Keratinocyte (primary cell): ENCODE results near the gene RGCC. TPM values are rescaled to one million over a fixed set of nuclear protein-coding genes. Genes with fewer than 3 reads are reported as not detected.
"Not testable (repeated sequence)": the region's sequence is repeated elsewhere in the genome, so short reads cannot be mapped to it uniquely, and the experiment has no call there.

Experiments used
- DNase-seq: peaks from one replicate; pipeline ENCODE4 v3.0.0-alpha.2; 2011; ENCODE audit warnings: low read depth, missing footprints, low spot score
- FAIRE-seq: peaks from 2 replicates; lab custom pipeline; 2011; peaks lifted over from hg19 to GRCh38; lab: Jason Lieb, UNC
- H2AFZ ChIP-seq: 2 replicates; pipeline ENCODE4 v1.6.0; 2012; ENCODE audit warnings: low read length, control low read depth, inconsistent platforms; ENCODE audit not compliant: control insufficient read depth
- H3K27ac ChIP-seq: 2 replicates; pipeline ENCODE4 v1.5.1; 2011; ENCODE audit warnings: low read length; ENCODE audit not compliant: control insufficient read depth, insufficient read depth
- H3K27me3 ChIP-seq: 3 replicates; pipeline ENCODE4 v1.6.0; 2011; ENCODE audit warnings: low read length; ENCODE audit not compliant: control insufficient read depth, insufficient read depth; ENCODE audit errors: extremely low read depth
- H3K36me3 ChIP-seq, 2 experiments: 2 replicates in 1 of 2; 3 replicates in 1 of 2; pipeline ENCODE4 v1.5.1; 2011; ENCODE audit warnings: low read length in 2 of 2, mild to moderate bottlenecking in 1 of 2; ENCODE audit not compliant: control insufficient read depth in 2 of 2, insufficient read depth in 2 of 2; ENCODE audit errors: extremely low read depth in 1 of 2
- H3K4me1 ChIP-seq: 3 replicates; pipeline ENCODE4 v1.5.1; 2011; ENCODE audit warnings: low read length; ENCODE audit not compliant: control insufficient read depth, insufficient read depth; ENCODE audit errors: extremely low read depth
- H3K4me2 ChIP-seq: 3 replicates; pipeline ENCODE4 v1.6.0; 2011; ENCODE audit warnings: low read depth, low read length; ENCODE audit not compliant: control insufficient read depth, insufficient read depth; ENCODE audit errors: extremely low read depth
- H3K4me3 ChIP-seq, 3 experiments: fragments of 200-600 bp in 1 of 3; sonication (generic) in 1 of 3; 2 replicates in 2 of 3; 3 replicates in 1 of 3; pipeline ENCODE4 v1.5.1; 2011 to 2016; ENCODE audit warnings: low read length in 3 of 3, mild to moderate bottlenecking in 3 of 3, control low read depth in 2 of 3, inconsistent platforms in 1 of 3, low read depth in 1 of 3, mixed read lengths in 1 of 3, mixed run types in 1 of 3, moderate library complexity in 1 of 3; ENCODE audit not compliant: control insufficient read depth in 2 of 3, insufficient read depth in 2 of 3; ENCODE audit errors: extremely low read depth in 1 of 3
- H3K79me2 ChIP-seq: 2 replicates; pipeline ENCODE4 v1.6.0; 2012; ENCODE audit warnings: low read length; ENCODE audit not compliant: control insufficient read depth, insufficient read depth
- H3K9ac ChIP-seq: 3 replicates; pipeline ENCODE4 v1.6.0; 2011; ENCODE audit warnings: low read length; ENCODE audit not compliant: control insufficient read depth, insufficient read depth; ENCODE audit errors: extremely low read depth
- H3K9me1 ChIP-seq: 3 replicates; pipeline ENCODE4 v1.6.0; 2011; ENCODE audit warnings: low read length; ENCODE audit not compliant: control insufficient read depth, insufficient read depth; ENCODE audit errors: extremely low read depth
- H3K9me3 ChIP-seq: 2 replicates; pipeline ENCODE4 v1.5.1; 2012; ENCODE audit warnings: low read depth, low read length; ENCODE audit not compliant: control insufficient read depth
- H4K20me1 ChIP-seq: 3 replicates; pipeline ENCODE4 v1.6.0; 2011; ENCODE audit warnings: low read length; ENCODE audit not compliant: control insufficient read depth, insufficient read depth; ENCODE audit errors: extremely low read depth
- EZH2 ChIP-seq: IDR thresholded peaks from one replicate; pipeline ENCODE4 v1.6.1; 2012; ENCODE audit warnings: inconsistent platforms, mild to moderate bottlenecking, low read length, moderate library complexity
- dilution Hi-C: fragments of 300-500 bp; cut with MboI; formaldehyde crosslinking; loops from one replicate; pipeline ENCODE4 v1.7.0; 2020; ENCODE audit warnings: low sequenced_read_pairs; ENCODE audit not compliant: extremely low pct_ligation_motif_present
- polyA plus RNA-seq, 5 experiments: library from polyadenylated mRNA; depleted of rRNA in 3 of 5; stranded (reverse) in 3 of 5; stranded (forward) in 1 of 5; unstranded in 1 of 5; fragments of >200 nt; gene quantifications; 1 replicate in 1 of 5; 2 replicates in 3 of 5; 3 replicates in 1 of 5; pipeline versions ENCODE4 v1.2.1 to v1.2.3, GENCODE V29; 2011 to 2012; ENCODE audit warnings: missing spikeins in 2 of 5, low read depth in 1 of 5, low replicate concordance in 1 of 5
- TF ChIP-seq, protein P1 (sequence below), 3 experiments: IDR thresholded peaks in 1 of 3; conservative IDR thresholded peaks in 1 of 3; optimal IDR thresholded peaks in 1 of 3; 2 replicates in 2 of 3; 3 replicates in 1 of 3; pipeline versions ENCODE3 to v1.5.1; 2011; ENCODE audit warnings: low read length in 3 of 3, mild to moderate bottlenecking in 3 of 3, moderate library complexity in 2 of 3, control low read depth in 1 of 3, inconsistent platforms in 1 of 3; ENCODE audit not compliant: insufficient read depth in 2 of 3; ENCODE audit errors: extremely low read depth in 1 of 3

RGCC gene
- polyA plus RNA-seq, 1 donor (not counting 4 experiments of a cell fraction or from before 2014, with no cell fraction given): 1.5 TPM

DNA sequence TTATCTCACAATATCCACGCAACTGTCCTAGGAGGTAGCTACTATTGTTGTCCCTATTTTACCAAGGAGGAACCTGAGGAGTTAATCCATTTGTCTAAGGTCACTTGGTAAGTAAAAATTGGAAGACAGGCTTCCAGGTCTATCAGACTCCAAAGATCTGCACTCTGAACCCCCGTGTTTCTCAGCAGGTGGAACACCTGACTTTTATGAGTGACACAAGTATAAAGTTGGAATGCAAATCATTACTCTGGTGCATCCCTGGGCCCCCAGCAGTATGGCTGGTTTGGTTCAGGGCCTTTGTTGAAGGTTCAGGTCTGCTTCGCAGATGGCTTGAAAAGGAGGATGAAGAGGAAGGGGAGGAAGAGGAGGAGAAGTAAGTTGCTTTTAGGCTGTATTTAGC lies 46.0 kb downstream of the RGCC start:
- H3K4me2 ChIP-seq: no peak overlapping the region
- H4K20me1 ChIP-seq: no peaks in the 10 kb centered on the region
- no peak overlapping the region for H3K4me3 ChIP-seq
- H3K36me3 ChIP-seq: no peaks in the 10 kb centered on the region
- H3K4me1 ChIP-seq: peaks cover 17% of the 10 kb centered on the region
- H3K27ac ChIP-seq: no peak overlapping the region
- no peaks in the 10 kb centered on the region for H3K9me1 ChIP-seq
- dilution Hi-C loops: no loop called here
- DNase-seq (no peak), FAIRE-seq (no peak)
- H3K9me3 ChIP-seq: no peaks in the 10 kb centered on the region
- H3K27me3 ChIP-seq: no peaks in the 10 kb centered on the region
- no peaks in the 10 kb centered on the region for H3K79me2 ChIP-seq
- no peak overlapping the region for H3K9ac ChIP-seq
- TF ChIP-seq, protein P1, sequence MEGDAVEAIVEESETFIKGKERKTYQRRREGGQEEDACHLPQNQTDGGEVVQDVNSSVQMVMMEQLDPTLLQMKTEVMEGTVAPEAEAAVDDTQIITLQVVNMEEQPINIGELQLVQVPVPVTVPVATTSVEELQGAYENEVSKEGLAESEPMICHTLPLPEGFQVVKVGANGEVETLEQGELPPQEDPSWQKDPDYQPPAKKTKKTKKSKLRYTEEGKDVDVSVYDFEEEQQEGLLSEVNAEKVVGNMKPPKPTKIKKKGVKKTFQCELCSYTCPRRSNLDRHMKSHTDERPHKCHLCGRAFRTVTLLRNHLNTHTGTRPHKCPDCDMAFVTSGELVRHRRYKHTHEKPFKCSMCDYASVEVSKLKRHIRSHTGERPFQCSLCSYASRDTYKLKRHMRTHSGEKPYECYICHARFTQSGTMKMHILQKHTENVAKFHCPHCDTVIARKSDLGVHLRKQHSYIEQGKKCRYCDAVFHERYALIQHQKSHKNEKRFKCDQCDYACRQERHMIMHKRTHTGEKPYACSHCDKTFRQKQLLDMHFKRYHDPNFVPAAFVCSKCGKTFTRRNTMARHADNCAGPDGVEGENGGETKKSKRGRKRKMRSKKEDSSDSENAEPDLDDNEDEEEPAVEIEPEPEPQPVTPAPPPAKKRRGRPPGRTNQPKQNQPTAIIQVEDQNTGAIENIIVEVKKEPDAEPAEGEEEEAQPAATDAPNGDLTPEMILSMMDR (optimal IDR thresholded peaks at IDR 0.05 in 1 of 3, IDR thresholded peaks at IDR 0.05 in 1 of 3, conservative IDR thresholded peaks at IDR 0.05 in 1 of 3; ENCODE audit: extremely low read depth in 1 of 3, insufficient read depth in 2 of 3, low read length in 3 of 3): no peak
- no peak overlapping the region for H2AFZ ChIP-seq

GRCh38 chr13:41504657-41505056 lies 47.3 kb downstream of the RGCC start:
- H3K9me1 ChIP-seq, H3K36me3 ChIP-seq, H3K4me3 ChIP-seq, H2AFZ ChIP-seq, H3K27me3 ChIP-seq, H3K9me3 ChIP-seq, DNase-seq, H3K4me2 ChIP-seq, H3K27ac ChIP-seq, H3K9ac ChIP-seq, H3K79me2 ChIP-seq, dilution Hi-C loops, H4K20me1 ChIP-seq, FAIRE-seq: not testable (repeated sequence)
- peaks cover 17% of the 10 kb centered on the region for H3K4me1 ChIP-seq

DNA sequence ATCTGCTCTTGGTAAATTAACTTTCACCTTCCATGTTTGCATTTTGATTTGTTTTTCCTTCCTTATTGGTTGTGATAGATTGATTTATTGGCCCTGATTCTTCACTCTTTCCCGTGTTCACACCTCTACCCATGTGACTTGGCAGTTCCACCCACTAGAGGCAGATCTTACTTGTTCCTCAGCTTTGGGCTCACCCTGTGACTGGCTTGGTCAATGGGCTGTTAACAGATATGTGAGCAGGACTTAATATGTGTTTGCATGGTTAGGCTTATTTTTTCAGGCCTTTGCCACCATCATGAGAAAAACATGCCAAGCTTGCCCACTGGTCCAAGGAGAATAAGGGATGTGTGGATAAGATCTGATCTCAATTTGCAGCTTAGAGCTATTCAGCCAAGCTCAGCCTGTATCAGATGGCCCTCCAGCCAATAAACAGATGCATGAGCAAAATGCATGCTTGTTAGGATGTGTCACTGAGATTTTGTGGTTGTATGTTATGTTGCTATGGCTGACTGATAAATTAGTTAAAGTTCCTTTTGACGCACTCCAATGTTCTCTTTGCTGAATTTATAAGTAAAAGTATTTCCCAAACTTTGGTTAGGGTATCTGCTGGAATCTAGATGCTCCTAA lies 48.0 kb downstream of the RGCC start:
- no peaks in the 10 kb centered on the region for H3K36me3 ChIP-seq
- H3K27ac ChIP-seq: no peak overlapping the region
- H3K79me2 ChIP-seq: no peaks in the 10 kb centered on the region
- TF ChIP-seq EZH2: no peak
- TF ChIP-seq, protein P1 (optimal IDR thresholded peaks at IDR 0.05 in 1 of 3, IDR thresholded peaks at IDR 0.05 in 1 of 3, conservative IDR thresholded peaks at IDR 0.05 in 1 of 3; ENCODE audit: extremely low read depth in 1 of 3, insufficient read depth in 2 of 3, low read length in 3 of 3): no peak
- FAIRE-seq (peak; percentile 71), DNase-seq (peak; percentile 15)
- H3K4me3 ChIP-seq: no peak overlapping the region
- H3K9me1 ChIP-seq: no peaks in the 10 kb centered on the region
- no peaks in the 10 kb centered on the region for H3K9me3 ChIP-seq
- no peak overlapping the region for H2AFZ ChIP-seq
- H3K9ac ChIP-seq: no peak overlapping the region
- H4K20me1 ChIP-seq: no peaks in the 10 kb centered on the region
- peaks cover 14% of the 10 kb centered on the region for H3K4me1 ChIP-seq
- no peak overlapping the region for H3K4me2 ChIP-seq
- H3K27me3 ChIP-seq: peaks cover 5% of the 10 kb centered on the region
- dilution Hi-C loops: no loop called here
